ENCODE measurements around the gene GPR146.

Gene GPR146

DNA sequence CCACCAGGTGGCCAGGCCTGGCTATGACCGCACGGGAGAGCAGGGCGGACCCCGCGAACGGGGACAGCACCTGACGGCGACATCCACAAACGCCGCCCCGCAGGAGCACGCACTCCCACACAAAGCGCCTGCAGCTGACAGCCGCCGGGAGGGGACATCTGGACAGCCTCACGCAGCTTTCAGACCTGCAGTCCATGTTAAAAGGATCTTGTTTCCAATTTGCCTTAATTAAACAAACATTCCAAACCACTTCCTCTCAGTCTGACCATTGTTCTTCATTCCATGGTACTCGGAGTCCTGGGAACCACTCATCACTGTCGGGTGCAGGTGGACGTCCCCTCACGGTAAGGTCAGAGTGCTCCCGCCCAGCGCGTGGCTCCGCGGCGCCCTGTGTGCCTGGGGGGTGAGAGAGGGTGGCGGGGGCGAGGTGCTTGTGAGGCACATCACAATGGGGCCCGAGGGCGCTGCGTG is 37.6 kb downstream of the GPR146 start:
- TF ChIP-seq FOXP2 (optimal IDR thresholded peaks at IDR 0.05; ENCODE audit: borderline replicate concordance, extremely low read depth, extremely low read length, insufficient read depth) (no peak), TAF1 (IDR thresholded peaks at IDR 0.05; ENCODE audit: borderline replicate concordance, insufficient read depth, low read length) (no peak), SIN3A (IDR thresholded peaks at IDR 0.05; ENCODE audit: borderline replicate concordance, insufficient read depth, low read length) (no peak), REST (IDR thresholded peaks at IDR 0.05; ENCODE audit: insufficient read depth in 1 of 2, low read depth in 2 of 2, low read length in 2 of 2) (no peak), POLR2AphosphoS5 (IDR thresholded peaks at IDR 0.05; ENCODE audit: low read depth, low read length) (no peak)

DNA sequence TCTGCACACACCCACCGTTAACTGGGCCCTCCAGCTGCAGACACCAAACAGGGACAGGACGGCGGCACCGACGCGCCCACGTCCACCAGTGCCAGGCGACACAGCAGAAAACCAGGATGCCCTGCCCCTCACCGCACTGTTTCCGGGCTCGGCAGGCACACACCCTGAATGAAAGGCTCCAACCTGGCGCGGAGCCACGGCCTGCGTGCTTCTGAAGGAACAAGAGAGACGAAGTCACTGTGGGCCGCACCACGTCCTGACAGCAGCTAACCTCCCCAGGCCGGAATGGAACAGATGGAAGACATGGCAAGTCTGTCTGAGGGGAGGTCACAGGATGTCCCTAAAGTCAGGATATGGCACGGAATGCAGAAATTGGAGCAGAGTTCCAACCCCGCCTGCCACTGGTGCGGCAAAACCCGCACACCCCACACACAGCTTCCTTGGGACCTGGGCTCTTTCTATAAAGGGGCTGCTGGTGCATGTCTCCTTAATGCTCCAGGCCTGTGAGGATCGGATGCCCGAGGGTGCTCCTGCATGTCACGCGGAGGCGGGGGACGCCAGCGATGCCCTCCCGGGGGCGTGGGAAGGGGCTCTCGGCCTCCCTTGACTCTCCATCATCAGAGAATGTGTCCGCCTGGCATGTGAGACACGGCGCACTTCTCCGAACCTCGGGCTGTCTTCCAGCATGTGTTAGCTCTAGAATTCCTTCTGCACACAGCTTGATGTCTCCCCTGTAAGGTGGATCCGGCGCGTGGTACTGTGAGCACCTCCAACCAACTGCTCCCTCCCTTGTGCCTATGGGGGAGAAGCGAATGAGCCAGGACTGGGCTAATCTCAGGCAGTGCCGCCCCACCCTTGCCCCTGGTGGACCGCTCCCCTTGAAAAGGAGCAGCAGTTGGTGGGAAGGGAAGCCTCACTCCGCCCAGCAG is 39.6 kb downstream of the GPR146 start:
- TF ChIP-seq POLR2AphosphoS5 (IDR thresholded peaks at IDR 0.05; ENCODE audit: low read depth, low read length) (no peak), TAF1 (IDR thresholded peaks at IDR 0.05; ENCODE audit: borderline replicate concordance, insufficient read depth, low read length) (no peak), FOXP2 (optimal IDR thresholded peaks at IDR 0.05; ENCODE audit: borderline replicate concordance, extremely low read depth, extremely low read length, insufficient read depth) (no peak), REST (IDR thresholded peaks at IDR 0.05; ENCODE audit: insufficient read depth in 1 of 2, low read depth in 2 of 2, low read length in 2 of 2) (no peak), SIN3A (IDR thresholded peaks at IDR 0.05; ENCODE audit: borderline replicate concordance, insufficient read depth, low read length) (no peak)

GRCh38 chr7:1085266-1085665 is 40.9 kb downstream of the GPR146 start:
- no peak for TF ChIP-seq POLR2AphosphoS5 (IDR thresholded peaks at IDR 0.05; ENCODE audit: low read depth, low read length)
- TF ChIP-seq SIN3A (IDR thresholded peaks at IDR 0.05; ENCODE audit: borderline replicate concordance, insufficient read depth, low read length) = no peak
- no peak for TF ChIP-seq REST (IDR thresholded peaks at IDR 0.05; ENCODE audit: insufficient read depth in 1 of 2, low read depth in 2 of 2, low read length in 2 of 2)

GRCh38 chr7:1085910-1086421 is 41.6 kb downstream of the GPR146 start:
- TF ChIP-seq FOXP2 (optimal IDR thresholded peaks at IDR 0.05; ENCODE audit: borderline replicate concordance, extremely low read depth, extremely low read length, insufficient read depth) (no peak), SIN3A (IDR thresholded peaks at IDR 0.05; ENCODE audit: borderline replicate concordance, insufficient read depth, low read length) (no peak), REST (IDR thresholded peaks at IDR 0.05; ENCODE audit: insufficient read depth in 1 of 2, low read depth in 2 of 2, low read length in 2 of 2) (no peak), POLR2AphosphoS5 (IDR thresholded peaks at IDR 0.05; ENCODE audit: low read depth, low read length) (no peak), TAF1 (IDR thresholded peaks at IDR 0.05; ENCODE audit: borderline replicate concordance, insufficient read depth, low read length) (no peak)

All from PFSK-1 (cell line).